HG03457 (cell line): ENCODE results near the gene PPP1R3A.

ENCODE experiments used
- ATAC-seq: cut with Tn5 transposase; IDR thresholded peaks from one replicate; pipeline ENCODE4 v1.9.1; 2021; ENCODE audit warnings: moderate number of reproducible peaks; ENCODE audit not compliant: unreplicated experiment

Gene PPP1R3A

DNA sequence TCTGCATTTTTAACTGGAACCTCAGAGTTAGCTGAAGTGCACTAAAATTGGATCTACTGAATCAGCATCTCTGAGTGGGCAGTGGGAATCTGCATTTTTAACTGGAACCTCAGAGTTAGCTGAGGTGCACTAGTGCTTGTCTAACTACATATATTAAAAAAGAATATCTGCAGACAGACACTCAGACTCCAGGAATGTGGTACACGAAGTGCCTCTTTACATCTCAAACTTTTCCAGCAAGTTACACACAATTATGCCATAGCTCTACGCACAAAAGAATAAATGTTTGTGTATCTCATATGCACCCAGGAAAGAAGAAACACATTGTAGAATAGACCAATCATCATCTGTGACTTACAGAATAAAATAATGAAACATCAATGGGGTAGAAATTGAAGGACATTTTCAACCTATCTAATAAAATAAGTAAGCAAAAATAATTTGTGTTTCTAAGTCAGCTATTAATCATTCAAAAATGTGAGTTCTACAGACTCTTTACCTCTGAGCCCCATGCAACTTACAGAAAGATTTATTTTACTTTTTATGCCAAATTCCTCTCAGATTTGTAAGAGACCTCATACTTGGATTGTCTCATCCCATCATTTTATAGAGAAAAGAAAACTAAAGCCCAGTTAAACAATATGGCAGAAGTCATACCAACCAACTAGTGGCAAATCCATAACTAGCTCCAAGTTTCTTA, 28.3 kb downstream of the PPP1R3A start:
- ATAC-seq: no peak

- no peak for ATAC-seq
Observed at GRCh38 chr7:113883096-113883495, 35.7 kb downstream of the PPP1R3A start.

DNA sequence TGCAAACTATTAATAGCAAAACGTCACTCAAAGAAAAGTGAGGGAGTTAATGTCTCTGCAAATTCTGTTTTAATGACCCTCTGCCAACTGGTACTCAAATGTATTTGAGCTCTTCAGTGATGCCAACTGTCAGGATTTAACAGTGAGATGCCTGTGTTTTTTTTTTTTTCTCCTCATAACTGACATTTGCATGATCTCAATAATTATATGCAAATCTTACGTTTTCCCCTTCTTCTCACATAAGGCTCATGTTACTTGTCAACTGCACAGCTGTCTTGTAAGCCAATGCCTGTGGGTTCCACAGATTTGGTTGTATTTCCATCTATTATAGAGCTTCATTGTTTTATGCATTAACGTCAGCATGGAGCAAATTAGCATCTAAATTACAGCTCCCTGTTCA, 38.2 kb downstream of the PPP1R3A start:
- no peak for ATAC-seq

DNA sequence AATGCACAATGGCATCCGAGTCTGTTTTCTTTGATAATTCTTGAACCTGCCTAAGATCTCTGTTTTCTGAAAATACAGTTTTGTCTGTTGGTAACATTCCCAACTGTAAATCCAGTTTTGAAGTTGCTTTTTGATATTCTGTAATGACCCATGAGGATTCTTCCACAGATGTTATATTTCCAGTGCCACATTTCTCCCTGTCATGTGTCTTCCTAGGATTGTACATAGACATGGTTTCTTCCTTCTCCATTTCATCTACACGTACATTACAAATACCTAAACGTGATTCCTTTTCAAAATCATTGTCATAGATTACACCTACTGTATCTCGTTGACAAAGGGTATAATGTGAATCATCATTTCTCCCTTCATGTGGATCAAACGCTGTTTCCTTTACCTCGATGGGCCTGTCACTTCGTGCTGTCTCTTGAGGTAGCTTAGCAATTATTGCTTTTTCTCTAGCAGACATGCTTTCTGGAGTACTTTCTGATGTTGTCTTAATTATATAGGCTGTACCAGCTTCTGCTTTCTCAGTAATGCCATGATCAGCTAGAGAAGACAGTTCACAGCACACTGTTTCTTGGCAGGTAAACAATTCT, 40.3 kb downstream of the PPP1R3A start:
- no peak for ATAC-seq

GRCh38 chr7:113875224-113875623, 43.6 kb downstream of the PPP1R3A start:
- ATAC-seq: no peak

- ATAC-seq: no peak
Observed at GRCh38 chr7:113873554-113874151, 45.2 kb downstream of the PPP1R3A start.

GRCh38 chr7:113872981-113873380, 45.8 kb downstream of the PPP1R3A start:
- no peak for ATAC-seq

- no peak for ATAC-seq
Observed at GRCh38 chr7:113867325-113867724, 51.5 kb downstream of the PPP1R3A start.

DNA sequence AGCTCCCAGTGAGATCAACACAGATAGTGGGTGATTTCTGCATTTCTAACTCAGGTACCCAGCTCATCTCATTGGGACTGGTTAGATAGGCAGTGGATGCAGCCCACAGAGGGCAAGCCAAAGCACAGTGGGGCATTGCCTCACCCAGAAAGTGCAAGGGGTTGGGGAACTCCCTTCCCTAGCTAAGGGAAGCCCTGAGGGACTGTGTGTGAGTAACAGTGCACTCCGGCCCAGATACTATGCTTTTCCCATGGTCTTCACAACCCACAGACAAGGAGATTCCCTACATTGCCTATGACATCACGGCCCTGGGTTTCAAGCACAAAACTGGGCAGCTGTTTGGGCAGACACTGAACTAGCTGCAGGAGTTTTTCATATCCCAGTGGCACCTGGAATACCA, 62.8 kb downstream of the PPP1R3A start:
- no peak for ATAC-seq

DNA sequence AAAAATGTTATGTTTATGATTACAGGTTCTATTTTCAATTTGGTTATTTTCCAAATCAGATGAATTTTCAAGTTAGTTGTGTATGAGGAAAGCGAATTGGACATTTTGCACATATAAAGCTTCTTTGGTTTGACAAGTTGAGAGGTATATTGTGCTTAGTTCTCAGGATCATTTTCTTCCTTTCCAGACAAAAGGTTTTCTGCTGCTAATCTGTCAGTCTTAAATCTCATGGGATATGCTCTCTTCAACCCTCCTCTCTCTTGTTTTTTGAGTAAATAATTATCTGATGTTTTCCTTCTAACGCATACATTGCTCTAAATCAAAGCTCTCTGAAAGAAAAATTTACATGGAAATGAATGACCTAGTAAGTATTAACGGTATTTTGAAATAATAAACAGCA, 77.9 kb downstream of the PPP1R3A start:
- no peak for ATAC-seq

DNA sequence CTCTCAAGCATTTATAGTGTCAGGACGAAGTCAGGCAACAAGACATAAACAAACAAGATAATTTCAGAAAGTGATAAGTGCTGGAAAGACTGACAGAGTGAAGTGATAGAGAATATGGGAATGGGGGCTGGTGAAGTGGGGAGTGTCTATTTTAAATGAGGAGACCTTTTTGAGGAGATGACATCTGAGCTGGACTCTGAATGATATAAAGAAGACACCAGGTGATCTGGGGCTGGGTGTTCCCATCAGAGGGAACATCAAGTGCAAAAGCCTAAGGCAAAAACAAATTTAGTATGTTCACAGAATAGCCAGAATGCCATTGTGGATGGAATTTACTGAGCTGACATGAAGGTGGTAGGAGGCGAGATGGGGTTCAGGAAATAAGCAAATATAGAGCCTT, 83.4 kb downstream of the PPP1R3A start:
- ATAC-seq: no peak

- ATAC-seq: no peak
Observed at GRCh38 chr7:113832196-113832745, 86.5 kb downstream of the PPP1R3A start.

DNA sequence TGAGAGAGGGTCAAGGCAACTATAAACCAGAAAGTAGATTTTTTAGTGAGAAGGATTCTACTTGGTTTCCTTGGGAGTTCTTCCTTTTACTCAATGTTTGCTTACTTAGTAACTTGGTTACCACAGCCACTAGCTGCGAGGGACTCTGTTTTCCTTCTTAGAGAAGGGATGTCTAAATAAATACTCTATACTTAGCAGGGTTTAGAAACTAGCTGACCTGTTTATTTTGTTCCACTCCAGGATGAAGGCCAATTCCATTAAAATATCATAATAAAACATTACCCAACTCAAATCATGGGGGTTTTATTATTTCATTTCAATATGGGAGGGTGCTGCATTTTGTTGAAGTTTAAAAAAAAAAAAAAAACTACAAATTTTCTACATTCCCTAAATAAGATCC, 87.3 kb downstream of the PPP1R3A start:
- no peak for ATAC-seq

DNA sequence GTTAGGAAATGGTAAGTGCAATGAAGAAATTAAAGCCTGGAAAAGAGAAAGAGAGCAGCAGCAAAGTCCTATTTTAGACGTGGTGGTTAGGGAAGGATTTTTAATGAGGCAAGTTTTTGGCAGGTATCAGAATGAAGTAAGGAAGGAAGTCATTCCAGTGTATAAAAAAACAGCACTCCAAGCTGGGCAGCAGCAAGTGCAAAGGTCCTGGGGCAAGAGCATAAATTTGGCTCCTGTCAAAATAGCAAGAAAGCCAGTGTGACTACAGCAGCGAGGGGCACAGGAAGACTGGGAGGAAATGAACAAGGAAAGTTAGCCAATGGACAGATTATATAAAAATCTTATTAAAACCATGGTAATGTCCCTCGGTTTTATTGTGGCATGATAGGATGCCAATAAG, 90.2 kb downstream of the PPP1R3A start:
- ATAC-seq: no peak
